ENCODE data around the gene GFRA1.

Gene GFRA1

DNA sequence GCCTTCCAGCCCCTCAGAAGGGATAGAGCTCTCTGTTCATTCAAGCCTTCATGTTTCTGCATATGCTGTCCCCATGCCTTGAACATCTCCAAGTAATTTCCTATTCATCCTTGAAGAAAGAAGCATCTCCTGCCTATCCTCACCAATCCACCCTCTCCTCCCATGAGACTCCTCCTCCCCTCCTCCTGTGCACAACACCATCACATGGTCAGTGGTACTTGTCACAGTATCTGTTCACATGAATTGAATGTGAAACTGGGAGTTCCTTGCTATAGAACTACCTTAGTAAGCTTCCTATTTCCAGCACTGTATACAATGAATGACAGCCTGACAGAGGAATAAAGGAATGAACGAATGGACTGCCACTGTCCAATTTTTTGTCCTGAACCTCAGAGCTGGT, 115.5 kb downstream of the GFRA1 start:
- no peak for DNase-seq

DNA sequence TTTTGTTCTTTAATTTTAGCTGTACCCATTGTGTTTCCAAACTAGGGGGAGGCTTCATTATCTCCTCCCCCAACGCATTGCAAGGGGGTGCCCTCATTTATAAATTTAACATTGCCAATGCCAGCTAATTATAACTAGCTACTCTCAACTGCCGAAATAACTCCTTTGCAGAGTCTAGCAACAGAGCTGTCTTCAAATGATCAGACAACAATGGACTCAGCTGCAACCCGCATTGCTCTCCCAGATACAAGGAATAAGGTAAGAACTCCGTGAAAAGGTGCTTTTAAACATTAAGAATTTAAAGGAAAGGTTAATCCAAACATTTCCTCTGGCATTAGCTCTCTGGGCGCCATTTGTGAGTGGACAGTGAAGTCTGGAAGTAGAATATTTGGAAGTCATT, 116.2 kb downstream of the GFRA1 start:
- DNase-seq: no peak

DNA sequence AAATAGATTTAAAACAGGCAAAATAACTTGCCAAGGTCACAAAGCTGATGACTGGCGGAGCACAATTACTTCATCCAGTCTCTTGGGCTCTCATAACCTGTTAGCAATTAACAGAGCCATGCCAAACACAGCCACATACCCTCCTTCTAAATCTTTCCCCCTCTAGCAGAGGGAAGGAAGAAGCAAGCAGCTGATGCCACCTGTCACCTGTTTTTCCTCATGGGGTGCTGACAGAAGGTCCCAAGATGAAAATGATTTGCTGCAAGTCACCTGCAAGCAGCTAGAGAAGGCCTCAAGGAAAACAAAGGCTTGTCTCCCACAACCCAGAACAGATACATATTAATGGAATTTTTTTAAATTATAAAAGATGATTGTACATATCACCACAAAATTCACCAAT, 117.8 kb downstream of the GFRA1 start:
- DNase-seq: no peak

GRCh38 chr10:116154651-116155050, 118.4 kb downstream of the GFRA1 start:
- no peak for DNase-seq

DNA sequence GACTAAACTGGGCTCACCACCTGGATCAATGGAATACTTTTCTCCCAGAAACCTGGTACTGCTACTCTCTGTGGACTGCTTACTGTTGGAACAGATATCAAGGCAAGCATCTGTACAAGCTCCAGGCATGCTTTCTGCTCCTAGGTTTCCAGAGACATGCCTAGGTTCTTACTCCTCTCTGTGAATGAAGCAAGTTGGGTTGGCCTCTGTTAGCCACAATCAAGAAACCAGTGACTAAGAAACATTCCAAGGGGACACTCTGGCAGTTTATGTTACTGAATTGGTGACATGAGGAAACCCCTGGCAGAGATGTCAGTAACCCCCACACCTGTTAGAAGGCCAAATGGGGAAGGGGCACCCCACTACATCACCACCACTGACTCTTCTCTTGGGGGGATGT, 121.9 kb downstream of the GFRA1 start:
- no peak for DNase-seq

DNA sequence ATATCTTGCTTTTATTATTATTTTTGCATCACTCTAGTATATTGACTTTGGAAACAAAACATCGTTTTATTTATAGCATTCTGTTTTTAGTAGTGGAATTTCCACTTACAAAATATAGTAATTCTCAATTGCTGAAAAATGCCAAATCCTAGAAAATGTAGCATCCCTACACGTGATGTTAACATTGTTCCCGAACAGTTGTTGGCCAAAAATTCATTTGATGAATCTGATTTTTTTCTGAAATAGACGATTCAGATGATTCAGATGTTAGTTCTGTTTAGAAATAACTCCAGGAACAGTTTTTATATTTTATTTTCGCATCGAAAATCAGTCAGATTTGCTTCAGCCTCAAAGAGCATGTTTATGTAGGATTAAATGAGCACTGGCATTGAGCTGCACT, 122.4 kb downstream of the GFRA1 start:
- DNase-seq: no peak

- no peak for DNase-seq
These were observed 125.7 kb downstream of the GFRA1 start for GRCh38 chr10:116147147-116147905.

DNA sequence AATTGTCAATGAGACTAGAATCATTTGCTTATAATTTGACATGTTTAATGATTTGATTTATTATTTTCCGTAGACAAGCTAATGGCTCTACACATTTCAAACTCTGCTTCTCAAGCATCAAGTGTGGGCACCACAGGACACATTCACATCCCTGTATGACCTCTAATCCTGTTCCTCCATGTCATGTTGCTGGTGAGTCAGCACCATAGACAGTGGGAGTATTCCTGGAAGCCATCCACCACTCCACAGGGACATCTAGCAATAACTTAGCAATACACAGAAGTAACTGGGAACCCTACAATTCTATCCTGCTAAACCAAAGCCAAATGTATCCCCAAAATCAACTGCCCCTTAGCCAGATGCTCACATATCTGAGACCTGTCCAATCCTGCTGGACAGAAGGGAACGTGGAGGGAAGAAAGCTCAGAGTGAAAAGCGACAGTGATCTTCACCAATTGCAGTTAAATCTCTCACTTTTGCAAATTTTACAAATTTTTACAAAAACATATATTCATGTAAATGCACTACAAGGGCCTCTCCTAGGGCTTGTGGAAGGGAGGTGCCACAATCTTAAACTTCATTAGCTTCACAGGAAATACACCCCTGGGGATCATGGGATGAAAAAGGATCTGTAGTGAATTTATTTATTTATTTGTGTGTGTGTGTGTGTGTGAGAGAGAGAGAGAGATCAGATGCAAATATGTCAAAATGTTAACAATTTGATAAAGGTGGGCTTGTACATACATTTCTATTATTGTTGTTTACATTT, 126.5 kb downstream of the GFRA1 start:
- no peak for DNase-seq

- DNase-seq: no peak
These were observed 129.3 kb downstream of the GFRA1 start for GRCh38 chr10:116143673-116144222.

DNA sequence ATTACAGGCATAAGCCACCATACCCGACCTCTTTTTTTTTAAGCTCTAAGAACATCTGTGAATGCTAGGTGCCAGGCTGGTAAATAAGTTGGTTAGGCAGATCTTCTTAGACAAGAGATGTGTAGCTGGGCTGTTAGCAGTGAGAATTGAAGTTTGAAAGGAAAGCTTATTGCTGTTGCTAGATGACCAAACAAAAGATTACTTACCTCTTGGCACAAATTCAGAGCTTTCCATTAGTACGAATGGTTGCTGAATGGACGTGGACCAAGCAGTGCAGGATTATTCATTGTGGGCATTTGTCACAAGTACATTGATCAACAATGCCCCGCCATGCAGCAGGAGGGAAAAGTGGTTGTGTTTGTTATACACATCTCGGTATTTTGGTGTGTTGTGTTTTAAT, 131.2 kb downstream of the GFRA1 start:
- no peak for DNase-seq

DNA sequence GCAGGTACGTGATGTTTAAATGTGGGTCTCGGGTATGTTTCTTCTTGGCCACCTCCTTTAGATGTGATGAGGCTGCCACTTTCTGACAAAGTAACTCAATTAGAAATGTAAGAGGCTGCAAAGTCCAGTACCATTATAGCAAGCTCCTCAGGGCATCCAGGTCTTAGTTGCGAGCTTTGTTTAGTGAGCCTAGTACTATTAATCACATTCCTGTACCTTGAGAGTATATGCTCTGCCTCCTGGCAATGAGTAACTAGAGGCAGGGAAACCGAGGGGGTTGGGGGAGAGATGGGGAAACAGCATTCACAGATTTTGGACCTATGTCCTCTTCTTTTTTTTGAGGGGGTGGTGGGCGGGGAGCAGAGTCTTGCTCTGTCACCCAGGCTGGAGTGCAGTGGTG, 131.8 kb downstream of the GFRA1 start:
- no peak for DNase-seq

- DNase-seq: no peak
These were observed 133.1 kb downstream of the GFRA1 start for GRCh38 chr10:116139886-116140285.

- DNase-seq: no peak
These were observed 134.1 kb downstream of the GFRA1 start for GRCh38 chr10:116138897-116139296.

- no peak for DNase-seq
These were observed 136.7 kb downstream of the GFRA1 start for GRCh38 chr10:116136261-116136660.

DNA sequence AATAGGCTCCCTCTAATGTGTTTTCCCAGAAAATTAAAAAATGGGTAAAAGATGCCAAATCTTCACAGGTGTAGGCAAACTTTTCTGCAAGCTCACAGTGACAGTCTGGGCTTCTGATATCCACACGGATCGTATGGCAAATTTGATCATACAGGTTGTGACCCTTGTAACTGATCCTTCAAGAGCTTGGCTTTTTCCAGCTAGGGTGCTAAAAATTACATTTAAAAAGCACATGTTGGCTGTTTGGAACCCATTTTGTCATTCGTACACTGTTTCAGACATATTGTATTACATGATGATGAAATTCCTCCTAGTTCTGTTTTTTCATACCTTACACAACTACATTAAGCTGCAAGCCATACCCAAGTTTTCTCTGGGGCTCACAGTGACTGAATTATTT, 138.7 kb downstream of the GFRA1 start:
- DNase-seq: no peak

- no peak for DNase-seq
These were observed 139.4 kb downstream of the GFRA1 start for GRCh38 chr10:116133634-116134033.

GRCh38 chr10:116132780-116133399, 140.1 kb downstream of the GFRA1 start:
- DNase-seq: no peak

DNA sequence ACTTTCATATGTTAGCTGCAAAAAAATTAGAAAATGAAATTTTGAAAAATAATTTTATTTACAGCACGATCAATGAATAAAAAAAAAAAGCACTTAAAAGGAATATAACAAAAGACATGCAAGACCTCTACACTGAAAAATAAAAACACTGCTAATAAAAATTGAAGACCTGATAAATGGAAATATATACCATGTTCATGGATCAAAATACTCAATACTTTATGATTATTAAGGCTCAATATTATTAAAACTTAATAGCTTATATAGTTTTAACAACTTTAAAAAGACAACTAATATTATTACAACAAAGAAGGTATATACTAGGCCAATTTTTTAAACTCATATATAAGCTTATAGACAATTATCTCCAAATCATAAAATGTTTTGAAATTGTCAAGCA, 143.0 kb downstream of the GFRA1 start:
- DNase-seq: no peak

DNA sequence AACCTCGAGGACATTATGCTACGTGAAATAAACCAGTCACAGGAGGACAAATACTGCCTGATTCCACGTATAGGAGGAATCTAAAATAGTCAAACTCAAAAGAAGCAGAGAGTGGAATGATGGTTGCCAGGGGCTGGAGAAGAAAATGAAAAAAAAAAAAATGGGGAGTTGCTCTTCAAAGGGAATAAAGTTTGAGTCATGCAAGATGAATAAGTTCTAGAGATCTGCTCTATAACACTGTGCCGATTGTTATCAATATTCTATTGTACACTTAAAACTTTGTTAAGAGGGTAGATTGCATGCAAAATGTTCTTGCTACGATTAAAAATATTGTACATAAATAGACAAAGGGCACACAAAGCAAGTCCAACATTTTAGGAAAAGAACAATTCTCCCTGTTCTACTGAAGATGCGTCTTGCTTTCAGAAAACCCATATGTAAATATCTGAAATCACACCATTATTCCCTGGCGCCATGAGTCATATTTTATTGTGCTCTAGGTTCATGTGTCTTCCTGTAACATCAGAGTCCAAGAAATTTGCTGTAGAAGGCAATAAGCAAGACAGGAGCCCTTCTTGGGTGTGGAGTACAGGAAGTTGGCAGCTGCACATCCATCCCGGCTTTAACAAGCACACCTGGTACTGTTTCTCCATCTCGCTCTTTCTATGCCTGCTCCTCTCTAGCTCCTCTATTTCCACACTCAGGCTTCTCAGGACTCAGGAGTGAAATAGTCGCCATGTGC, 145.9 kb downstream of the GFRA1 start:
- DNase-seq: no peak

DNA sequence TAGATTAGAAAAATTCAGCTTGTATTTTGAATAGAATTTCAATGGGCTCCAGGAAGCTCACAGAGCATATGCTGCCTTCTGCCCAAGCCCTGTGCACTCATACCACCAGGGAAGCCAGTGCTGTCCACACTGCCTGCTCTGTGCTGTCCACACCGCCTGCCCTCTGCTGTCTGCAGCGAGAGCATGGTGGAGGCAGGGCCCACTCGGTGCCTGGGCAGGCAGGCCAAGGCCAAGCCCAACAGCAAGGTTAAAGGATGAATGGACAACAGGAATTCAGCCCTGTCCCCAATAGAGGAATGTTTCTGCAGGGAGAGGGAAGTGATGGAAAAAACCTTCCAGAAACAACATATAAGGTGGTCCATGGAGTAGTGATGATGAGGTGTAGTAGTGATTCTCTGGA, 146.8 kb downstream of the GFRA1 start:
- no peak for DNase-seq

GRCh38 chr10:116125180-116125579, 147.8 kb downstream of the GFRA1 start:
- no peak for DNase-seq

GRCh38 chr10:116124777-116125176, 148.2 kb downstream of the GFRA1 start:
- no peak for DNase-seq

GRCh38 chr10:116122664-116123063, 150.3 kb downstream of the GFRA1 start:
- no peak for DNase-seq
